Mammary epithelial cell (primary cell): ENCODE results near the gene PLA2G5.

Experiments used
- CTCF ChIP-seq, 2 donors: IDR thresholded peaks in 1 of 2; conservative IDR thresholded peaks in 1 of 2; 2 replicates each; pipeline ENCODE4 v1.5.1; 2011 to 2012; ENCODE audit warnings: inconsistent platforms in 2 of 2, low read length in 2 of 2, mild to moderate bottlenecking in 2 of 2, control low read depth in 1 of 2, low read depth in 1 of 2; ENCODE audit not compliant: insufficient read depth in 1 of 2; ENCODE audit errors: extremely low read depth in 1 of 2
- EZH2 ChIP-seq: IDR thresholded peaks from 2 replicates; pipeline ENCODE4 v1.6.1; 2012; ENCODE audit warnings: low read length, inconsistent platforms, borderline replicate concordance

DNA sequence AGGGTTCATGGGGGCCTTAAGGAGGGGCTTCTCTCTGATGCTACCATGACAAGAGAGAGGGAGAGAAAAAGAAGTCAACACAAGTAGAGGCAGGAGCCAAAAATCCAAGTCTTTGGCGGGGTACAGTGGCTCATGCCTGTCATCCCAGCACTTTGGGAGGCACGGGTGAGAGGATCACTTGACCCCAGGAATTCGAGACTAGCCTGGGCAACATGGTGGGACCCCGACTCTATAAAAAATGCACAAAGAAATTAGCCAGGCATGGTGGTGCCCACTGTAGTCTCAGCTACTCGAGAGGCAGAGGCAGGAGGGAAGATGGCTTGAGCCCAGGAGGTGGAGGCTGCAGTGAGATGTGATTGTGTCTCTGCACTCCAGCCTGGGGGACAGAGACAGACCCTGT, 8.7 kb downstream of the PLA2G5 start:
- TF ChIP-seq CTCF (conservative IDR thresholded peaks at IDR 0.05 in 1 of 2, IDR thresholded peaks at IDR 0.05 in 1 of 2; ENCODE audit: extremely low read depth in 1 of 2, insufficient read depth in 1 of 2, low read depth in 1 of 2, low read length in 2 of 2), result no peak
- TF ChIP-seq EZH2, result no peak
